Esophagus muscularis mucosa (tissue), 4 donors: ENCODE measurements around the gene LHFPL6. TPM values are rescaled to one million over a fixed set of nuclear protein-coding genes. Genes with fewer than 3 reads are reported as not detected.
A peak's percentile ranks its signal among the peaks of the same experiment; 100 is the strongest.

ENCODE experiments used
- DNase-seq: peaks from one replicate; pipeline ENCODE4 v3.0.0-alpha.2; 2017; ENCODE audit errors: extremely low spot score
- H3K27ac ChIP-seq, 4 donors: fragments of 200-600 bp; sonication (generic); replicated peaks in 1 of 4; 1 replicate in 3 of 4; 2 replicates in 1 of 4; pipeline ENCODE4 v1.5.1; 2016 to 2019; ENCODE audit warnings: mild to moderate bottlenecking in 1 of 4
- H3K27me3 ChIP-seq, 4 donors: fragments of 200-600 bp; sonication (generic); one replicate each; pipeline versions ENCODE4 v1.5.1 to v1.6.0; 2016 to 2019
- H3K36me3 ChIP-seq, 4 donors: fragments of 200-600 bp; sonication (generic); one replicate each; pipeline ENCODE4 v1.5.1; 2016 to 2019
- H3K4me1 ChIP-seq, 4 donors: fragments of 200-600 bp; sonication (generic); one replicate each; pipeline ENCODE4 v1.5.1; 2016 to 2019
- H3K4me3 ChIP-seq, 4 donors: fragments of 200-600 bp; sonication (generic); 1 replicate in 2 of 4; 2 replicates in 2 of 4; pipeline ENCODE4 v1.5.1; 2016 to 2019; ENCODE audit warnings: mild to moderate bottlenecking in 4 of 4, moderate library complexity in 1 of 4
- H3K9me3 ChIP-seq, 4 donors: fragments of 200-600 bp; sonication (generic); 1 replicate in 3 of 4; 2 replicates in 1 of 4; pipeline ENCODE4 v1.5.1; 2016 to 2019
- EP300 ChIP-seq: sonication (generic); formaldehyde crosslinking; IDR thresholded peaks from one replicate; pipeline ENCODE4 v1.6.1; 2017; ENCODE audit warnings: antibody characterized with exemption
- POLR2A ChIP-seq: fragments of 450-650 bp; IDR thresholded peaks from one replicate; pipeline ENCODE4 v1.6.1; 2017; ENCODE audit warnings: antibody characterized with exemption, moderate library complexity, mild to moderate bottlenecking, low read depth
- POLR2AphosphoS5 ChIP-seq, 2 donors: sonication (generic); formaldehyde crosslinking; IDR thresholded peaks; one replicate each; pipeline ENCODE4 v1.6.1; 2017; ENCODE audit warnings: antibody characterized with exemption in 2 of 2
- WGBS: methylation state at CpG from one replicate; pipeline ENCODE4 v1.1.5; 2018; 5-methylcytosine and 5-hydroxymethylcytosine counted together
- intact Hi-C: fragments of 100-400 bp; cut with DNase I; formaldehyde crosslinking; loops from one replicate; pipeline ENCODE4 v1.15.1; 2023
- total RNA-seq, 4 donors: library from RNA; depleted of rRNA; stranded (reverse); fragments of >200 nt; gene quantifications; one replicate each; pipeline versions ENCODE4 v1.1.0 to v1.2.1, GENCODE V29; 2016
- TF ChIP-seq, protein P1 (sequence below), 3 experiments: fragments of 200-600 bp in 2 of 3; fragments of 450-650 bp in 1 of 3; sonication (generic) in 2 of 3; IDR thresholded peaks; one replicate each; pipeline ENCODE4 v1.5.1; 2017 to 2019; ENCODE audit warnings: antibody characterized with exemption in 3 of 3, mild to moderate bottlenecking in 2 of 3, moderate library complexity in 1 of 3

The LHFPL6 gene
- total RNA-seq, 4 donors from 2014 or later = 55.6 to 75.9 (median 72.0) TPM

GRCh38 chr13:39452834-39453233, 150.2 kb downstream of the LHFPL6 start:
- no peak for TF ChIP-seq EP300
- no peak for TF ChIP-seq POLR2A
- TF ChIP-seq, protein P1, sequence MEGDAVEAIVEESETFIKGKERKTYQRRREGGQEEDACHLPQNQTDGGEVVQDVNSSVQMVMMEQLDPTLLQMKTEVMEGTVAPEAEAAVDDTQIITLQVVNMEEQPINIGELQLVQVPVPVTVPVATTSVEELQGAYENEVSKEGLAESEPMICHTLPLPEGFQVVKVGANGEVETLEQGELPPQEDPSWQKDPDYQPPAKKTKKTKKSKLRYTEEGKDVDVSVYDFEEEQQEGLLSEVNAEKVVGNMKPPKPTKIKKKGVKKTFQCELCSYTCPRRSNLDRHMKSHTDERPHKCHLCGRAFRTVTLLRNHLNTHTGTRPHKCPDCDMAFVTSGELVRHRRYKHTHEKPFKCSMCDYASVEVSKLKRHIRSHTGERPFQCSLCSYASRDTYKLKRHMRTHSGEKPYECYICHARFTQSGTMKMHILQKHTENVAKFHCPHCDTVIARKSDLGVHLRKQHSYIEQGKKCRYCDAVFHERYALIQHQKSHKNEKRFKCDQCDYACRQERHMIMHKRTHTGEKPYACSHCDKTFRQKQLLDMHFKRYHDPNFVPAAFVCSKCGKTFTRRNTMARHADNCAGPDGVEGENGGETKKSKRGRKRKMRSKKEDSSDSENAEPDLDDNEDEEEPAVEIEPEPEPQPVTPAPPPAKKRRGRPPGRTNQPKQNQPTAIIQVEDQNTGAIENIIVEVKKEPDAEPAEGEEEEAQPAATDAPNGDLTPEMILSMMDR (IDR thresholded peaks at IDR 0.05) = no peak
- no peak for TF ChIP-seq POLR2AphosphoS5 (IDR thresholded peaks at IDR 0.05)
- Histone ChIP-seq H3K4me1 (peaks cover 33 to 65% (median 45%) of the 10 kb centered on the region in 4 donors), H3K4me3 (no peak overlapping the region), H3K36me3 (no peaks in the 10 kb centered on the region), H3K27me3 (no peaks in the 10 kb centered on the region), H3K9me3 (no peaks in the 10 kb centered on the region), H3K27ac (peak overlapping the region in 3 of 4 donors; percentile 39 to 57 (median 48))
- intact Hi-C loops = no loop called here
- DNase-seq = no peak
- WGBS = 50% methylated on average over 1 of the region's 1 CpG

- no peaks in the 10 kb centered on the region for H3K36me3 ChIP-seq
- H3K9me3 ChIP-seq = no peaks in the 10 kb centered on the region
- no peak for DNase-seq
- H3K4me1 ChIP-seq = peaks cover 33 to 65% (median 47%) of the 10 kb centered on the region in 4 donors
- intact Hi-C loops = no loop called here
- WGBS = 45% methylated on average over 3 of the region's 3 CpGs
- H3K4me3 ChIP-seq = no peak overlapping the region
- H3K27ac ChIP-seq = peak overlapping the region; percentile 39 to 57 (median 46)
- H3K27me3 ChIP-seq = no peaks in the 10 kb centered on the region
- TF ChIP-seq POLR2AphosphoS5 (IDR thresholded peaks at IDR 0.05) (no peak), EP300 (no peak), POLR2A (no peak)
- TF ChIP-seq, protein P1 (IDR thresholded peaks at IDR 0.05) = no peak
Observed at GRCh38 chr13:39452417-39452816, 150.6 kb downstream of the LHFPL6 start.

DNA sequence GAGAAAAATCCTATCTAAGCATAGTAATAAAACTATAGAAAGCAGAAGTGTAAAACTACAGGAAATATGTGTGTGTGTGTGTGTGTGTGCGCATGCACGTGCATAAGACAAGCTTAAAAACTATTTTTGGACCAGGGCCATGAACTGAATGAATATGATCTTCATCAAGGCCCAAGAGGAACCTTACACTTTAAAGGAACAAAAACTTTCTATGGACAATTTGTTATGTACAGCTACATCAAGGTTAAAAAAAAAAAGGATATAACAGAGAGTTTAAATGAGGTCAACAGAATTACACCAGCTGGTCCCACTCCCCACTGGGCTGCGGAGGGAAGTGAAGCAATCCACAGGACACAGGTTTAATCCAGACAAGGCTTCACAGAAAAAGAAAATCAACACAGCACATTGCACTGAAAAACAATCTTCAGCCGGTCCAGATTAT, 151.1 kb downstream of the LHFPL6 start:
- Histone ChIP-seq H3K27me3 (no peaks in the 10 kb centered on the region), H3K36me3 (no peaks in the 10 kb centered on the region), H3K27ac (peak overlapping the region; percentile 39 to 57 (median 46)), H3K4me1 (peaks cover 33 to 65% (median 47%) of the 10 kb centered on the region in 4 donors), H3K4me3 (no peak overlapping the region), H3K9me3 (no peaks in the 10 kb centered on the region)
- 44% methylated on average over 4 of the region's 4 CpGs for WGBS
- no peak for DNase-seq
- intact Hi-C loops = no loop called here
- TF ChIP-seq, protein P1 (IDR thresholded peaks at IDR 0.05) = no peak
- TF ChIP-seq POLR2AphosphoS5 (IDR thresholded peaks at IDR 0.05) = peak in 1 of 2 donors; percentile 14

DNA sequence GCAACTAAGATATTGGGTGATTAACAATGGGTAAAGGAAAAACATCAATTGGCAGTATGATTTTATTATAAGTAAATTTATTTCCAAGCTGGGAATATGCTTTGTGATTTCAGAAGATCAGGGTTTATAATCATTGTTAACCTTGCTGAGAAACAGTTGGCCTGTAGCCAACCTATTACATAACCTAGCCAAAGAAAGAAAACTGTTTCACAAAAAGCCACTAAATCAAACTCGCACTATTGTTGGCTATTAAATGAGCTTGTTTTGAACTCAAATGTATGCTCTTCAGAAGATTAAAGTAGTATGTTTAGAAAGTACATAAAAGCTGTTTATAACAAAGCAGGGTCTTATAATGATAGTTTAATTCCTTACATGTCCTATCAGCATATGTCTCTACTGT, 151.7 kb downstream of the LHFPL6 start:
- Histone ChIP-seq H3K4me3 (no peak overlapping the region), H3K9me3 (no peaks in the 10 kb centered on the region), H3K27ac (peak overlapping the region in 2 of 4 donors; percentile 48 to 57), H3K27me3 (no peaks in the 10 kb centered on the region), H3K4me1 (peaks cover 33 to 66% (median 47%) of the 10 kb centered on the region in 4 donors), H3K36me3 (no peaks in the 10 kb centered on the region)
- WGBS = 24% methylated on average over 1 of the region's 1 CpG
- TF ChIP-seq POLR2A (no peak), EP300 (no peak), POLR2AphosphoS5 (IDR thresholded peaks at IDR 0.05) (no peak)
- TF ChIP-seq, protein P1 (IDR thresholded peaks at IDR 0.05) = no peak
- intact Hi-C loops = no loop called here
- no peak for DNase-seq

DNA sequence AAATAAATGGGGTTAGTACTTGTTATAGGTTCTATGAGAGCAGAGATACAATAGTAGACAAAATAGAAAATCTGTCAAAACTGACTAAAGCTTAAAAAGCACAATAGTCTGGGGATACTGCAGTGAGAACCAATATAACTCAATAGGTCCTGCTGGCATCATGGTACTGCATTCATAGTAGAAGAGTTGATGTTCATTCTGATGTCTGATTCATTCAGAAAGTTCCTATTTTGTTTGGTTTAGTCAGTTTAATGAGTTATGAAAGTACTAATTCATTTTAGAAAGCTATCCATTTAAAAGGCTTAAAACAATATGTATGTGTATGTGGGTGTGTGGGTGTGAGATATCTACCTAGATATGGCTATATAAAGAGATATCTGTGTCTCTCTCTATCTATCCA, 152.8 kb downstream of the LHFPL6 start:
- Histone ChIP-seq H3K9me3 (no peaks in the 10 kb centered on the region), H3K4me3 (no peak overlapping the region), H3K27ac (peak overlapping the region in 1 of 4 donors; percentile 19), H3K36me3 (no peaks in the 10 kb centered on the region), H3K4me1 (peaks cover 33 to 59% (median 47%) of the 10 kb centered on the region in 4 donors), H3K27me3 (no peaks in the 10 kb centered on the region)
- intact Hi-C loops = no loop called here
- no peak for DNase-seq
- no peak for TF ChIP-seq EP300
- no peak for TF ChIP-seq POLR2A
- no peak for TF ChIP-seq POLR2AphosphoS5 (IDR thresholded peaks at IDR 0.05)
- TF ChIP-seq, protein P1 (IDR thresholded peaks at IDR 0.05) = no peak
